Ovary (tissue), 9 donors: ENCODE measurements around the gene CACNA1C. TPM values are rescaled to one million over a fixed set of nuclear protein-coding genes. Genes with fewer than 3 reads are reported as not detected.

Experiments used
- DNase-seq, 5 donors: peaks; one replicate each; pipeline ENCODE4 v3.0.0-alpha.2; 2019 to 2020
- H3K27ac ChIP-seq, 2 donors: fragments of 200-600 bp; one replicate each; pipeline versions ENCODE4 v1.5.1 to v1.8.0; 2019 to 2022
- H3K27me3 ChIP-seq: fragments of 200-600 bp; one replicate; pipeline ENCODE4 v1.8.0; 2022
- H3K36me3 ChIP-seq: fragments of 200-600 bp; sonication (generic); one replicate; pipeline ENCODE4 v1.5.1; 2019
- H3K4me1 ChIP-seq: one replicate; pipeline ENCODE4 v1.8.1; 2013; ENCODE audit warnings: mild to moderate bottlenecking, moderate library complexity; ENCODE audit not compliant: insufficient read depth
- H3K4me3 ChIP-seq: fragments of 200-600 bp; sonication (generic); one replicate; pipeline ENCODE4 v1.5.1; 2017
- H3K9me3 ChIP-seq, 2 donors: fragments of 200-600 bp in 1 of 2; sonication (generic) in 1 of 2; one replicate each; pipeline versions ENCODE4 v1.5.1 to v1.8.1; 2013 to 2019; ENCODE audit warnings: mild to moderate bottlenecking in 1 of 2, moderate library complexity in 1 of 2
- EP300 ChIP-seq: sonication (generic); formaldehyde crosslinking; IDR thresholded peaks from one replicate; pipeline ENCODE4 v1.6.1; 2017; ENCODE audit warnings: antibody characterized with exemption
- POLR2A ChIP-seq: fragments of 450-650 bp; IDR thresholded peaks from one replicate; pipeline ENCODE4 v1.6.1; 2017; ENCODE audit warnings: antibody characterized with exemption, mild to moderate bottlenecking, moderate library complexity
- WGBS, 3 donors: extraction: QIAGEN DNeasy Blood & Tissue Kit in 1 of 3; methylation state at CpG; one replicate each; pipeline versions ENCODE4 v1.1.5 to v1.1.7; 2013 to 2017; 5-methylcytosine and 5-hydroxymethylcytosine counted together
- intact Hi-C, 4 donors: fragments of 100-400 bp; cut with DNase I; formaldehyde crosslinking; loops; one replicate each; pipeline versions ENCODE4 v1.11.0 to v1.15.1; 2022 to 2023
- polyA plus RNA-seq, 2 donors: library from polyadenylated mRNA; stranded (reverse); fragments of 200-250 nt in 1 of 2; fragments of 350-450 nt in 1 of 2; fragmentation: Illumina TruSeq in 1 of 2; extraction: RNeasy Lipid Tissue Mini Kit (QIAGEN cat#74804) in 1 of 2; gene quantifications; one replicate each; pipeline ENCODE4 v1.2.3, GENCODE V29; 2013 to 2014
- total RNA-seq, 7 donors: library from RNA; depleted of rRNA in 2 of 7; stranded (reverse); fragments of >200 nt in 2 of 7; fragmentation: NEBNext Ultra II Directional in 3 of 7; extraction: Animal tissue kit (Norgen Biotek cat#: 25700) in 3 of 7; gene quantifications; one replicate each; pipeline versions ENCODE4 v1.1.0 to v1.2.4, GENCODE V29; 2016 to 2023
- TF ChIP-seq, protein P1 (sequence below), 3 donors: fragments of 450-650 bp in 2 of 3; fragments of 200-600 bp in 1 of 3; IDR thresholded peaks; one replicate each; pipeline versions ENCODE4 v1.5.1 to v1.8.0; 2016 to 2022; ENCODE audit warnings: antibody characterized with exemption in 3 of 3, mild to moderate bottlenecking in 1 of 3
- donor health status: DM: no; HTN: no; CAD: no; lungs with moderate emphysema.
- donor health status: DM: no; HTN: no; CAD: no.
- donor health status: Bipolar disorder and iron deficiency.
- donor health status: DM: yes; HTN: yes; CAD: no.
- donor health status: DM: no; HTN: no; CAD: no.
- donor health status: DM: yes; HTN: yes; CAD: no.

Gene CACNA1C
- total and polyA plus RNA-seq, 9 donors: 2.2 to 8.3 (median 3.7) TPM

DNA sequence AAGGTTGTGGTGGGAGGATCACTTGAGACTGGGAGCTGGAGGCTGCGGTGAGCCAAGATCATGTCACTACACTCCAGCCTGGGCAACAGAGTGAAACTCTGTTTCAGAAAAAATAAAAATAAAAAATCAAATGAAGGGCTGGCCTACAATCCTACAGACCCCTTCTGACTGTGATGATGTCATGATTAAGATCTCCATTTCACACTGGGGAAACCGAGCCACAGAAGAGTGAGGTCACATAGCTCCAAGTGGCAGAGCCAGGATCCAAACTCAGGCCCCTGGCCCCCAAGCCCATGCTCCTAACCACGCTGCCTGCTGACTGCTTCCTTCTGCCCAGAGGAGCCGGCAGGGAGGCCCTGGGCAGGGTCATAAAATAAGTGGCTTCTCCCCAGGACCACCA is 483.9 kb downstream of the CACNA1C start:
- no peak overlapping the region for H3K4me3 ChIP-seq
- WGBS, 3 donors: 93 to 94% (median 94%) methylated on average over 4 of the region's 4 CpGs
- TF ChIP-seq POLR2A (no peak), EP300 (no peak)
- TF ChIP-seq, protein P1, sequence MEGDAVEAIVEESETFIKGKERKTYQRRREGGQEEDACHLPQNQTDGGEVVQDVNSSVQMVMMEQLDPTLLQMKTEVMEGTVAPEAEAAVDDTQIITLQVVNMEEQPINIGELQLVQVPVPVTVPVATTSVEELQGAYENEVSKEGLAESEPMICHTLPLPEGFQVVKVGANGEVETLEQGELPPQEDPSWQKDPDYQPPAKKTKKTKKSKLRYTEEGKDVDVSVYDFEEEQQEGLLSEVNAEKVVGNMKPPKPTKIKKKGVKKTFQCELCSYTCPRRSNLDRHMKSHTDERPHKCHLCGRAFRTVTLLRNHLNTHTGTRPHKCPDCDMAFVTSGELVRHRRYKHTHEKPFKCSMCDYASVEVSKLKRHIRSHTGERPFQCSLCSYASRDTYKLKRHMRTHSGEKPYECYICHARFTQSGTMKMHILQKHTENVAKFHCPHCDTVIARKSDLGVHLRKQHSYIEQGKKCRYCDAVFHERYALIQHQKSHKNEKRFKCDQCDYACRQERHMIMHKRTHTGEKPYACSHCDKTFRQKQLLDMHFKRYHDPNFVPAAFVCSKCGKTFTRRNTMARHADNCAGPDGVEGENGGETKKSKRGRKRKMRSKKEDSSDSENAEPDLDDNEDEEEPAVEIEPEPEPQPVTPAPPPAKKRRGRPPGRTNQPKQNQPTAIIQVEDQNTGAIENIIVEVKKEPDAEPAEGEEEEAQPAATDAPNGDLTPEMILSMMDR (IDR thresholded peaks at IDR 0.05): no peak
- no peak for DNase-seq
- H3K27ac ChIP-seq: no peak overlapping the region
- no peaks in the 10 kb centered on the region for H3K4me1 ChIP-seq
- intact Hi-C loops: no loop called here
- no peaks in the 10 kb centered on the region for H3K36me3 ChIP-seq
- H3K9me3 ChIP-seq: no peaks in the 10 kb centered on the region
- H3K27me3 ChIP-seq: no peaks in the 10 kb centered on the region

DNA sequence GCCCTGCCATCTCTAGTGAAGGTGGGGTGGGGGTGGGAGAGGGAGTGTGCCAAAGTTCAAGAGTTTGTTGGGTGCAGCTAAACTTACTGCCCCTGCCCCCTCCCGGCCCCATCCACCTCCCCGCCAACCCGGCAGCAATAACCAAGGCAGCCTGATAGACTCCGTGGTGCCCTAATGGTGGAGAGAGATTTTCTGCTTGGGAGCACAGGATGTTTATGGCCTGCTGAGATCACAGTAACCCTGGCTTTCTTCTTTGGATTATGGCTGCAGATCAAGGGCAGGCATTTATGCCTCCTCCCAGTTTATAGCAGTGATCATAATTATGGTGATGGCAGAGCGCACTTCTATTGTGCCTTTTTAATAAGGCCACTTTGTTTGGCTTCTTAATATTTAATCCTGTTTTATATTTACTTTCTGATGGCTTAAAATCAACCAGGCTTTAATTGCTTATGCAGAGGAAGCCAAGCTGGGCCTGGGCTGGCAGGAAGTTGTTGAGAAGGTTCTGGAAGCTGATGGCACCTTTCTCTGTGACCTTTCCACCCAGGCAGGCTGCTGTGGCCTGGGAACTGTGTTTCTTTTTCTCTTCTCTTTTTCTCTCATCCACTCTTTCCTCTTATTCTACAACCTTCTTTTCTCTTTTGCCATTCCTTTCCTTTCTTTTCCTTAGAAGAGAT is 485.2 kb downstream of the CACNA1C start:
- no peak for TF ChIP-seq POLR2A
- TF ChIP-seq, protein P1 (IDR thresholded peaks at IDR 0.05): no peak
- TF ChIP-seq EP300: no peak
- no peaks in the 10 kb centered on the region for H3K27me3 ChIP-seq
- H3K4me3 ChIP-seq: no peak overlapping the region
- no peaks in the 10 kb centered on the region for H3K9me3 ChIP-seq
- intact Hi-C loops: no loop called here
- H3K27ac ChIP-seq: no peak overlapping the region
- no peaks in the 10 kb centered on the region for H3K4me1 ChIP-seq
- no peak for DNase-seq
- WGBS, 3 donors: 71 to 82% (median 78%) methylated on average over 5 of the region's 5 CpGs
- H3K36me3 ChIP-seq: no peaks in the 10 kb centered on the region

DNA sequence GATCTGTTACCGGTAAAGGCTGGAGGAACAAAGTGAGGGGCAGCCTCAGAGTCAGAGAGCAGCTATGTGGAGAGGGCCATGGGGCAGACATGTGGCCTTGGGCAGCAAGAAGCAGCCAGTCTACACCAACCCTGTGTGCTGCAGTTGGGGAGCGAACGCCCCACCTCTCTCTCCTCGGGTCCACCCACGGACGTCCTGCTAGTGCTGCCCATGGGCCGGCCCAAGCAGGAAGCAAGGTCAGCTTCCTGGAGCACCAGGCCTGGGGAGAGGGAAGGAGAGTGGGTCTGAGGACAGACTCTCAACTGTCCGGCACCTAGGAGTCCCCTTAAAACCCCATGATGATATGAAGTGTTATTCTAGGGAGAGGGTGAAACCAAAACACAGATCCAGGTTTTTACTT is 487.2 kb downstream of the CACNA1C start:
- WGBS, 3 donors: 53 to 67% (median 66%) methylated on average over 8 of the region's 8 CpGs
- no peaks in the 10 kb centered on the region for H3K27me3 ChIP-seq
- TF ChIP-seq POLR2A (no peak), EP300 (no peak)
- TF ChIP-seq, protein P1 (IDR thresholded peaks at IDR 0.05): no peak
- H3K9me3 ChIP-seq: no peaks in the 10 kb centered on the region
- H3K27ac ChIP-seq: no peak overlapping the region
- no peak overlapping the region for H3K4me3 ChIP-seq
- DNase-seq: no peak
- H3K4me1 ChIP-seq: no peaks in the 10 kb centered on the region
- no peaks in the 10 kb centered on the region for H3K36me3 ChIP-seq
- intact Hi-C loops: no loop called here

DNA sequence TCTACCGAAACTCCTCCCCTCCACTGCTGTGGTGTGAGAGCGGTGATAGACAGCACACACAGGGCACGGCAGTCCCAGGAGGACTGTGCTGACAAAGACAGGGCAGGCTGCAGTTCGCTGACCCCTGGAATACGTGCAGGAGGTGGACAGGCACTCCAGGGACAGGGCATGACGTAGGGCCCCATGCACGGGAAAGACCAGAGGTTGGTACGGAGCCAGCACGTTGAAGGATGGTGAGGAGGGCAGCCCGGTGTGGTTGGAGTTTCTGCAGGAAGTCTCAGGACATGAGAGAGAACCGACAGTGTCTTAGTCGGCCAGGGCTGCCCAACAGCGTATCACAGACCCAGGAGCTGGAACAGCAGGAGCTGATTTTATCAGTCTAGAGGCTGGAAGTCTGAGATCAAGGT is 487.8 kb downstream of the CACNA1C start:
- DNase-seq: peak in 1 of 5 donors; percentile 18
- no peaks in the 10 kb centered on the region for H3K9me3 ChIP-seq
- WGBS, 3 donors: 68 to 76% (median 75%) methylated on average over 13 of the region's 13 CpGs

More for the DNA sequence above, 487.8 kb downstream of the CACNA1C start:
- no peak overlapping the region for H3K27ac ChIP-seq
- no peaks in the 10 kb centered on the region for H3K27me3 ChIP-seq
- H3K4me1 ChIP-seq: no peaks in the 10 kb centered on the region
- no peak overlapping the region for H3K4me3 ChIP-seq
- H3K36me3 ChIP-seq: no peaks in the 10 kb centered on the region
- intact Hi-C loops: no loop called here
- TF ChIP-seq EP300 (no peak), POLR2A (no peak)
- TF ChIP-seq, protein P1 (IDR thresholded peaks at IDR 0.05): no peak
